Mucosa of stomach (tissue), 1 donor: ENCODE results near the gene TM9SF2.

ENCODE experiments used
- H3K27me3 ChIP-seq: one replicate; pipeline ENCODE4 v1.7.0; 2013; ENCODE audit warnings: mild to moderate bottlenecking, low read length; ENCODE audit not compliant: control insufficient read depth, insufficient read depth
- H3K36me3 ChIP-seq: one replicate; pipeline ENCODE4 v1.7.0; 2013; ENCODE audit warnings: low read length; ENCODE audit not compliant: control insufficient read depth, insufficient read depth
- H3K4me1 ChIP-seq: one replicate; pipeline ENCODE4 v1.7.0; 2013; ENCODE audit warnings: mild to moderate bottlenecking, low read length; ENCODE audit not compliant: control insufficient read depth, insufficient read depth
- H3K4me3 ChIP-seq: one replicate; pipeline ENCODE4 v1.7.0; 2013; ENCODE audit warnings: low read length
- H3K9ac ChIP-seq: one replicate; pipeline ENCODE4 v1.7.0; 2013; ENCODE audit warnings: mild to moderate bottlenecking, low read length, moderate library complexity
- H3K9me3 ChIP-seq: one replicate; pipeline ENCODE4 v1.7.0; 2013; ENCODE audit warnings: mild to moderate bottlenecking, low read length, moderate library complexity; ENCODE audit not compliant: control insufficient read depth
- donor health status: Pancreatic carcinoma.

The TM9SF2 gene

GRCh38 chr13:99572921-99573320 lies 71.6 kb downstream of the TM9SF2 start:
- H3K4me3 ChIP-seq: no peak overlapping the region
- no peaks in the 10 kb centered on the region for H3K27me3 ChIP-seq
- no peaks in the 10 kb centered on the region for H3K9me3 ChIP-seq
- no peak overlapping the region for H3K9ac ChIP-seq
- H3K36me3 ChIP-seq: no peaks in the 10 kb centered on the region
- H3K4me1 ChIP-seq: no peaks in the 10 kb centered on the region

GRCh38 chr13:99575376-99576120 lies 74.3 kb downstream of the TM9SF2 start:
- no peaks in the 10 kb centered on the region for H3K4me1 ChIP-seq
- H3K4me3 ChIP-seq: no peak overlapping the region
- no peaks in the 10 kb centered on the region for H3K27me3 ChIP-seq
- no peaks in the 10 kb centered on the region for H3K9me3 ChIP-seq
- H3K36me3 ChIP-seq: no peaks in the 10 kb centered on the region
- H3K9ac ChIP-seq: no peak overlapping the region

GRCh38 chr13:99577934-99578917 lies 77.0 kb downstream of the TM9SF2 start:
- Histone ChIP-seq H3K27me3 (no peaks in the 10 kb centered on the region), H3K9me3 (no peaks in the 10 kb centered on the region), H3K36me3 (no peaks in the 10 kb centered on the region), H3K4me3 (no peak overlapping the region), H3K4me1 (no peaks in the 10 kb centered on the region), H3K9ac (no peak overlapping the region)

GRCh38 chr13:99580500-99581268 lies 79.4 kb downstream of the TM9SF2 start:
- H3K9ac ChIP-seq: no peak overlapping the region
- H3K4me1 ChIP-seq: no peaks in the 10 kb centered on the region
- no peaks in the 10 kb centered on the region for H3K27me3 ChIP-seq
- no peak overlapping the region for H3K4me3 ChIP-seq
- H3K36me3 ChIP-seq: no peaks in the 10 kb centered on the region
- no peaks in the 10 kb centered on the region for H3K9me3 ChIP-seq

- Histone ChIP-seq H3K4me1 (no peaks in the 10 kb centered on the region), H3K9ac (no peak overlapping the region), H3K4me3 (no peak overlapping the region), H3K9me3 (no peaks in the 10 kb centered on the region), H3K36me3 (no peaks in the 10 kb centered on the region), H3K27me3 (no peaks in the 10 kb centered on the region)
These were observed 81.2 kb downstream of the TM9SF2 start for GRCh38 chr13:99582511-99582910.

- Histone ChIP-seq H3K4me3 (no peak overlapping the region), H3K4me1 (no peaks in the 10 kb centered on the region), H3K36me3 (no peaks in the 10 kb centered on the region)
These were observed 84.3 kb downstream of the TM9SF2 start for GRCh38 chr13:99585609-99586008.

GRCh38 chr13:99587021-99587420 lies 85.7 kb downstream of the TM9SF2 start:
- Histone ChIP-seq H3K9me3 (no peaks in the 10 kb centered on the region), H3K36me3 (no peaks in the 10 kb centered on the region), H3K4me3 (no peak overlapping the region), H3K4me1 (no peaks in the 10 kb centered on the region), H3K27me3 (no peaks in the 10 kb centered on the region), H3K9ac (no peak overlapping the region)

More at GRCh38 chr13:99585609-99586008, 84.3 kb downstream of the TM9SF2 start:
- no peak overlapping the region for H3K9ac ChIP-seq
- H3K27me3 ChIP-seq: no peaks in the 10 kb centered on the region
- no peaks in the 10 kb centered on the region for H3K9me3 ChIP-seq

GRCh38 chr13:99587893-99588606 lies 86.8 kb downstream of the TM9SF2 start:
- Histone ChIP-seq H3K36me3 (no peaks in the 10 kb centered on the region), H3K4me3 (no peak overlapping the region), H3K4me1 (no peaks in the 10 kb centered on the region), H3K27me3 (no peaks in the 10 kb centered on the region), H3K9me3 (no peaks in the 10 kb centered on the region), H3K9ac (no peak overlapping the region)

- Histone ChIP-seq H3K4me3 (no peak overlapping the region), H3K9me3 (no peaks in the 10 kb centered on the region), H3K36me3 (no peaks in the 10 kb centered on the region), H3K9ac (no peak overlapping the region), H3K4me1 (no peaks in the 10 kb centered on the region), H3K27me3 (no peaks in the 10 kb centered on the region)
These were observed 88.3 kb downstream of the TM9SF2 start for GRCh38 chr13:99589575-99589974.

- no peaks in the 10 kb centered on the region for H3K27me3 ChIP-seq
- no peak overlapping the region for H3K4me3 ChIP-seq
- H3K36me3 ChIP-seq: no peaks in the 10 kb centered on the region
- H3K9ac ChIP-seq: no peak overlapping the region
- H3K9me3 ChIP-seq: no peaks in the 10 kb centered on the region
- H3K4me1 ChIP-seq: no peaks in the 10 kb centered on the region
These were observed 89.3 kb downstream of the TM9SF2 start for GRCh38 chr13:99590519-99591011.

GRCh38 chr13:99596180-99596579 lies 94.9 kb downstream of the TM9SF2 start:
- no peaks in the 10 kb centered on the region for H3K9me3 ChIP-seq

More at GRCh38 chr13:99596180-99596579, 94.9 kb downstream of the TM9SF2 start:
- Histone ChIP-seq H3K9ac (no peak overlapping the region), H3K4me1 (no peaks in the 10 kb centered on the region), H3K4me3 (no peak overlapping the region), H3K36me3 (no peaks in the 10 kb centered on the region), H3K27me3 (no peaks in the 10 kb centered on the region)
